Nucleus accumbens (tissue), 56 donors: ENCODE data around the gene SYAP1.
"Not testable (repeated sequence)": the region's sequence is repeated elsewhere in the genome, so short reads cannot be mapped to it uniquely, and the experiment has no call there.

Experiments used
- DNase-seq, 56 donors: peaks; one replicate each; lab custom pipeline; 2025; lab: John Stamatoyannopoulos, UW

Gene SYAP1

GRCh38 chrX:16718824-16719333, 533 bp upstream of the SYAP1 start:
- no peak for DNase-seq

- no peak for DNase-seq
These were observed 3.1 kb downstream of the SYAP1 start for GRCh38 chrX:16722481-16722880.

- no peak for DNase-seq
These were observed 5.7 kb downstream of the SYAP1 start for GRCh38 chrX:16725072-16725471.

GRCh38 chrX:16726347-16726988, 7.1 kb downstream of the SYAP1 start:
- not testable (repeated sequence) for DNase-seq

GRCh38 chrX:16727637-16728036, 8.2 kb downstream of the SYAP1 start:
- no peak for DNase-seq

- no peak for DNase-seq
These were observed 11.0 kb downstream of the SYAP1 start for GRCh38 chrX:16730450-16730849.

GRCh38 chrX:16733013-16733412, 13.6 kb downstream of the SYAP1 start:
- no peak for DNase-seq

- DNase-seq: no peak
These were observed 17.6 kb downstream of the SYAP1 start for GRCh38 chrX:16737024-16737423.

- no peak for DNase-seq
These were observed 20.2 kb downstream of the SYAP1 start for GRCh38 chrX:16739574-16739973.

GRCh38 chrX:16743604-16744325, 24.4 kb downstream of the SYAP1 start:
- no peak for DNase-seq

GRCh38 chrX:16745102-16745501, 25.7 kb downstream of the SYAP1 start:
- DNase-seq: no peak

GRCh38 chrX:16745659-16746058, 26.2 kb downstream of the SYAP1 start:
- DNase-seq: no peak

- no peak for DNase-seq
These were observed 29.0 kb downstream of the SYAP1 start for GRCh38 chrX:16748425-16748824.

GRCh38 chrX:16750136-16750535, 30.7 kb downstream of the SYAP1 start:
- DNase-seq: no peak

- DNase-seq: no peak
These were observed 34.6 kb downstream of the SYAP1 start for GRCh38 chrX:16754019-16754418.

- DNase-seq: peak in 2 of 56 donors; percentile 1 to 12
These were observed 37.3 kb downstream of the SYAP1 start for GRCh38 chrX:16756724-16757123.

GRCh38 chrX:16761500-16761899, 42.1 kb downstream of the SYAP1 start:
- DNase-seq: not testable (repeated sequence)

- no peak for DNase-seq
These were observed 43.2 kb downstream of the SYAP1 start for GRCh38 chrX:16762579-16762978.

GRCh38 chrX:16765594-16765993, 46.2 kb downstream of the SYAP1 start:
- DNase-seq: no peak

- DNase-seq: no peak
These were observed 51.6 kb downstream of the SYAP1 start for GRCh38 chrX:16770970-16771482.

- no peak for DNase-seq
These were observed 52.3 kb downstream of the SYAP1 start for GRCh38 chrX:16771483-16772398.
